Measurements from ENCODE around the gene SPAG7.

SPAG7 gene

GRCh38 chr17:4967539-4968485 is at the start of gene SPAG7:
Gene SPAG7 (minus strand): TSS chr17:4967817. CDS start chr17:4967804, 13 bp downstream.
- peak; percentile 98 for DNase-seq

GRCh38 chr17:5014357-5014756 is 46.7 kb upstream of the SPAG7 start:
- no peak for DNase-seq

GRCh38 chr17:5011928-5012327 is 44.3 kb upstream of the SPAG7 start:
- DNase-seq: no peak

- DNase-seq: no peak
Observed at GRCh38 chr17:5003214-5003867, 35.7 kb upstream of the SPAG7 start.

GRCh38 chr17:5002121-5002788 is 34.6 kb upstream of the SPAG7 start:
- no peak for DNase-seq

GRCh38 chr17:5000237-5000639 is 32.6 kb upstream of the SPAG7 start:
- no peak for DNase-seq

- DNase-seq: no peak
Observed at GRCh38 chr17:4999430-5000093, 31.9 kb upstream of the SPAG7 start.

GRCh38 chr17:4998732-4999429 is 31.3 kb upstream of the SPAG7 start:
- no peak for DNase-seq

GRCh38 chr17:4998027-4998731 is 30.6 kb upstream of the SPAG7 start:
- no peak for DNase-seq

- DNase-seq: peak; percentile 96
Observed at GRCh38 chr17:4997302-4998026, 29.8 kb upstream of the SPAG7 start, which contains the start of the genes INCA1 and KIF1C. Gene INCA1 (minus strand): TSS chr17:4997522. CDS start chr17:4994437, 3,085 bp downstream. Gene KIF1C (plus strand): TSS chr17:4997950. CDS start chr17:5000247, 2,297 bp downstream.

- no peak for DNase-seq
Observed at GRCh38 chr17:4994081-4994595, 26.5 kb upstream of the SPAG7 start.

- no peak for DNase-seq
Observed at GRCh38 chr17:4987767-4988567, 20.4 kb upstream of the SPAG7 start.

GRCh38 chr17:4986951-4987766 is 19.5 kb upstream of the SPAG7 start, which contains the start of gene CAMTA2:
Gene CAMTA2 (minus strand): TSS chr17:4987675. CDS start chr17:4986222, 1,453 bp downstream.
- peak; percentile 96 for DNase-seq

GRCh38 chr17:4986403-4986802 is 18.8 kb upstream of the SPAG7 start:
- DNase-seq: no peak

GRCh38 chr17:4982305-4982704 is 14.7 kb upstream of the SPAG7 start:
- DNase-seq: no peak

GRCh38 chr17:4980644-4981216 is 13.1 kb upstream of the SPAG7 start:
- DNase-seq: peak; percentile 71

- DNase-seq: no peak
Observed at GRCh38 chr17:4978726-4979125, 11.1 kb upstream of the SPAG7 start.

- DNase-seq: no peak
Observed at GRCh38 chr17:4974115-4974670, 6.6 kb upstream of the SPAG7 start.

Measured in activated CD8-positive, alpha-beta memory T cell treated with anti-CD3 and anti-CD28 coated beads for 24 hours (primary cell).